Lung (tissue), 12 donors: ENCODE measurements around the gene ABCC6. TPM values are rescaled to one million over a fixed set of nuclear protein-coding genes. Genes with fewer than 3 reads are reported as not detected.
"Not testable (repeated sequence)": the region's sequence is repeated elsewhere in the genome, so short reads cannot be mapped to it uniquely, and the experiment has no call there.

Source experiments
- ATAC-seq: fragments of 200-7000 bp; cut with Tn5 transposase; one replicate; pipeline ENCODE4 v1.9.1; 2020; ENCODE audit warnings: moderate number of reproducible peaks; ENCODE audit not compliant: insufficient read depth, low FRiP score
- DNase-seq, 3 donors: peaks; one replicate each; pipeline ENCODE4 v3.0.0-alpha.2; 2013 to 2017
- H3K27ac ChIP-seq, 2 donors: one replicate each; pipeline ENCODE4 v1.5.1; 2013; ENCODE audit warnings: mild to moderate bottlenecking in 2 of 2, moderate library complexity in 2 of 2, control low read depth in 1 of 2, inconsistent platforms in 1 of 2, low read depth in 1 of 2, low read length in 1 of 2
- H3K27me3 ChIP-seq, 3 donors: one replicate each; pipeline ENCODE4 v1.5.1; 2013; ENCODE audit warnings: low read length in 2 of 3; ENCODE audit not compliant: control insufficient read depth in 3 of 3, insufficient read depth in 3 of 3
- H3K36me3 ChIP-seq, 4 donors: one replicate each; pipeline ENCODE4 v1.5.1; 2013; ENCODE audit warnings: low read length in 4 of 4, mild to moderate bottlenecking in 1 of 4, moderate library complexity in 1 of 4; ENCODE audit not compliant: control insufficient read depth in 4 of 4, insufficient read depth in 4 of 4
- H3K4me1 ChIP-seq, 5 donors: one replicate each; pipeline ENCODE4 v1.5.1; 2013; ENCODE audit warnings: low read length in 5 of 5, mild to moderate bottlenecking in 2 of 5, moderate library complexity in 1 of 5; ENCODE audit not compliant: control insufficient read depth in 5 of 5, insufficient read depth in 5 of 5
- H3K4me3 ChIP-seq: one replicate; pipeline ENCODE4 v1.5.1; 2013; ENCODE audit warnings: mild to moderate bottlenecking, control low read depth, moderate library complexity
- H3K9ac ChIP-seq, 2 donors: one replicate each; pipeline ENCODE4 v1.5.1; 2013; ENCODE audit warnings: low read length in 2 of 2, control low read depth in 1 of 2; ENCODE audit not compliant: insufficient read depth in 1 of 2
- H3K9me3 ChIP-seq, 4 donors: one replicate each; pipeline ENCODE4 v1.5.1; 2013; ENCODE audit warnings: low read length in 3 of 4, mild to moderate bottlenecking in 1 of 4, moderate library complexity in 1 of 4; ENCODE audit not compliant: control insufficient read depth in 4 of 4, insufficient read depth in 3 of 4
- WGBS, 2 donors: extraction: QIAGEN DNeasy Blood & Tissue Kit; methylation state at CpG; one replicate each; pipeline ENCODE4 v1.1.7; 2013; 5-methylcytosine and 5-hydroxymethylcytosine counted together
- polyA plus RNA-seq, 2 donors: library from polyadenylated mRNA; stranded (reverse); fragments of 200-250 nt; gene quantifications; one replicate each; pipeline ENCODE4 v1.2.1, GENCODE V29; 2013
- total RNA-seq, 2 donors: library from RNA; depleted of rRNA in 1 of 2; stranded (reverse); fragments of >200 nt in 1 of 2; gene quantifications; one replicate each; pipeline ENCODE4 v1.2.1, GENCODE V29; 2014 to 2021
- TF ChIP-seq, protein P1 (sequence below): IDR thresholded peaks from 2 replicates; pipeline ENCODE4 v1.5.1; 2012; ENCODE audit warnings: mild to moderate bottlenecking; ENCODE audit errors: control extremely low read depth, extremely low read depth
- donor health status: control.
- donor health status: control.
- donor health status: Bipolar disorder and iron deficiency.
- donor health status: healthy.
- donor health status: DM: yes; HTN: yes; CAD: no.

Gene ABCC6
- total and polyA plus RNA-seq, 4 donors: 10.0 to 37.0 (median 23.9) TPM

DNA sequence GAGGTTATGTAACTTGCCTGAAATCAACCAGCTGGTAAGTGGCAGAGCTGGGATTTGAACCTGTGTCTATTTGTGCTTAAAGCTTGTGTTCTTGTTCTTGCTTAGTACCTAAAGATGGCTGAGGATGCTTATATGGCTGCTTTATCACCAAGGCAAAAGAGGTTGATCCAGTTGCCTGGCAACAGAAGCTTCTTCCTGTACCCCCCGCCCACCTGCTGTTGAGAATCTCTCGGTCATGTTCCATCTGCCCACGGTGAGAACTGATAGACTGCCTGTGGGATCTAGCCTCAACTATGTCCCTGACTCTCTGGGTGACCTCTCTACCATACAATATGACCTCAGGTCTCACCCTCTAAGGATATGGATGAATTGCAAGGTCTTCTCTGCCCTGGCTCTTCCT, 60.7 kb downstream of the ABCC6 start:
- Histone ChIP-seq H3K27ac (no peak overlapping the region), H3K9me3 (peaks cover 0 to 14% (median 9%) of the 10 kb centered on the region in 4 donors), H3K4me3 (no peak overlapping the region), H3K27me3 (no peaks in the 10 kb centered on the region), H3K36me3 (peaks cover 0 to 16% (median 0%) of the 10 kb centered on the region in 4 donors), H3K4me1 (no peaks in the 10 kb centered on the region), H3K9ac (no peak overlapping the region)
- no peak for ATAC-seq
- DNase-seq: no peak
- TF ChIP-seq, protein P1, sequence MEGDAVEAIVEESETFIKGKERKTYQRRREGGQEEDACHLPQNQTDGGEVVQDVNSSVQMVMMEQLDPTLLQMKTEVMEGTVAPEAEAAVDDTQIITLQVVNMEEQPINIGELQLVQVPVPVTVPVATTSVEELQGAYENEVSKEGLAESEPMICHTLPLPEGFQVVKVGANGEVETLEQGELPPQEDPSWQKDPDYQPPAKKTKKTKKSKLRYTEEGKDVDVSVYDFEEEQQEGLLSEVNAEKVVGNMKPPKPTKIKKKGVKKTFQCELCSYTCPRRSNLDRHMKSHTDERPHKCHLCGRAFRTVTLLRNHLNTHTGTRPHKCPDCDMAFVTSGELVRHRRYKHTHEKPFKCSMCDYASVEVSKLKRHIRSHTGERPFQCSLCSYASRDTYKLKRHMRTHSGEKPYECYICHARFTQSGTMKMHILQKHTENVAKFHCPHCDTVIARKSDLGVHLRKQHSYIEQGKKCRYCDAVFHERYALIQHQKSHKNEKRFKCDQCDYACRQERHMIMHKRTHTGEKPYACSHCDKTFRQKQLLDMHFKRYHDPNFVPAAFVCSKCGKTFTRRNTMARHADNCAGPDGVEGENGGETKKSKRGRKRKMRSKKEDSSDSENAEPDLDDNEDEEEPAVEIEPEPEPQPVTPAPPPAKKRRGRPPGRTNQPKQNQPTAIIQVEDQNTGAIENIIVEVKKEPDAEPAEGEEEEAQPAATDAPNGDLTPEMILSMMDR: no peak
- 80 to 85% methylated on average over 3 of the region's 3 CpGs for WGBS, 2 donors

DNA sequence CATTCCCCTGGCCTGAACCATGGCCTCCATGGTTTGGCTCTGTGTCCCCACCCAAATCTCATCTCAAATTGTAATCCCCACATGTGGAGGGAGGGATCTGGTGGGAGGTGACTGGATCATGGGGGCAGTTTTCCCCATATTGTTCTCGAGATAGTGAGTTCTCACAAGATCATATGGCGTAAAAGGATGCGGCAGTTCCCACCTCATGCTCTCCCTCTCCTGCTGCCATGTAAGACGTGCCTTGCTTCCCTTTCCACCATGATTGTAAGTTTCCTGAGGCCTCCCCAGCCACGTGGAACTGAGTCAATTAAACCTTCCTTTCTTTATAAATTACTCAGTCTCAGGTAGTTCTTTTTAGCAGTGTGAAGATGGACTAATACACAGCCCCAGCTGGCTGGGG, 61.5 kb downstream of the ABCC6 start:
- not testable (repeated sequence) for DNase-seq, H3K27me3 ChIP-seq, H3K4me1 ChIP-seq, H3K4me3 ChIP-seq, H3K9ac ChIP-seq, ATAC-seq, H3K27ac ChIP-seq
- 79 to 82% methylated on average over 5 of the region's 5 CpGs for WGBS, 2 donors
- Histone ChIP-seq H3K9me3 (peaks cover 0 to 14% (median 9%) of the 10 kb centered on the region in 4 donors), H3K36me3 (peaks cover 0 to 16% (median 0%) of the 10 kb centered on the region in 4 donors)

DNA sequence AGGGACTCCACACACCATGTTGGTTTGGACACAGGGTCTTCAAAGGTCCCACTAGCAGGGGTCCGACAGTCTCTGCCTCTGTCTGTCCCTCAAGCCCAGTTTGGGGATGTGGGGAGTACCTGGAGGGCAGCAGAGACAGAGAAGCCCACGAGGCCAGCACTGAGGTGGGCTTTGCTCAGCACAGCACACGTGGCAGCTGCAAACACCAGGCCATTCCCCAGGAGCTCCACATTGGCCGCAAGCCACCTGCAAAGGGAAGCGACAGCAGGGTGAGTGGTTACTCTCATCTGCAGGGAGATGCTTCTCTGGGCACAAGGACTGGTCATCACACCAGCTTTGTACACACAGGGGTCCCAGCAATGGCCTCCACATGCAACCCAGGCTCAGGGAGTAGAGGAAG, 62.0 kb downstream of the ABCC6 start:
- Histone ChIP-seq H3K27ac (no peak overlapping the region), H3K27me3 (no peaks in the 10 kb centered on the region), H3K36me3 (peaks cover 0 to 16% (median 0%) of the 10 kb centered on the region in 4 donors), H3K9ac (no peak overlapping the region), H3K9me3 (peaks cover 0 to 14% (median 9%) of the 10 kb centered on the region in 4 donors), H3K4me1 (no peaks in the 10 kb centered on the region), H3K4me3 (no peak overlapping the region)
- TF ChIP-seq, protein P1: no peak
- ATAC-seq: no peak
- no peak for DNase-seq
- 87 to 89% methylated on average over 5 of the region's 5 CpGs for WGBS, 2 donors

DNA sequence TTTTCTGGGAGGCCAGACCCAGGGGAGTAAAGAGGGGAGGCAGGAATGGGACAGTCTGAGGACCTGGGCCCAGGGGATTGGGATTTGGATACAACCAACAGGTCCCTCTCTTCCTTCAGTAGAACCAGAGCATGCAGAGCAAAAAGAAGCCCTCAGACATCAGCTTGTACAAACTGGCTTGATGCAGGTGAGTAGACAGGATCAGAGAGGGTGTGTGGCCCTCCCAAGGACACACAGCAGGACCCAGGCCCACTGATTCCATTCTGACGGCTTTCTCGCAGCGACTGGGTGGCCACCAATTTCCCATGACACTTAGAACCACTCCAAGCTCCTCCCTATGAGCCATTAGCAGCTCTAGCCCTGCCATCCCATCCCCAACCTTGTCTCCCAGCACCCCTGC, 63.6 kb downstream of the ABCC6 start:
- DNase-seq: no peak
- Histone ChIP-seq H3K27me3 (no peaks in the 10 kb centered on the region), H3K4me3 (no peak overlapping the region), H3K36me3 (peaks cover 0 to 10% (median 0%) of the 10 kb centered on the region in 4 donors), H3K4me1 (no peaks in the 10 kb centered on the region), H3K27ac (no peak overlapping the region), H3K9ac (no peak overlapping the region), H3K9me3 (peaks cover 0 to 14% (median 9%) of the 10 kb centered on the region in 4 donors)
- no peak for ATAC-seq
- WGBS, 2 donors: 96 to 97% methylated on average over 3 of the region's 3 CpGs
- TF ChIP-seq, protein P1: no peak
